Measurements from ENCODE around the gene PANX2.
A peak's percentile ranks its signal among the peaks of the same experiment; 100 is the strongest.

Gene PANX2

DNA sequence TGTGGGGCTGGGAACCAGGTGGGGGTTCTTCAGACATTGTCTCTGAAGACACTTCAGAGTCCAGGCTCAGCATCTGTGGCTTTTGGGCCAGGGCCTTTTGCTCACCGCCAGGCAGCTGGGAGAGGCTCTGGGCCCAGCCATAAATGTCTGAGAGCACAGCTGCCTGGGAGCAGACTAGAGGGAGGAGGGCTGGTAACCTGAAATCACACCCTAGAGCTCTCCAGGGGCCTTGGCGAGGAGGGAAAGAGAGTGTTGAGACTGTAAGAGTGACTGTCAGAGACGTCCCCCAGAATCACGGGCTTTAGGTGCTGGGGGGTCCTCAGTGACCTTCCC, 19.3 kb downstream of the PANX2 start:
- Histone ChIP-seq H3K4ac (ENCODE audit: low read depth, low read length) (no peak overlapping the region), H3K9ac (ENCODE audit: low read length) (peak overlapping the region; percentile 57)

DNA sequence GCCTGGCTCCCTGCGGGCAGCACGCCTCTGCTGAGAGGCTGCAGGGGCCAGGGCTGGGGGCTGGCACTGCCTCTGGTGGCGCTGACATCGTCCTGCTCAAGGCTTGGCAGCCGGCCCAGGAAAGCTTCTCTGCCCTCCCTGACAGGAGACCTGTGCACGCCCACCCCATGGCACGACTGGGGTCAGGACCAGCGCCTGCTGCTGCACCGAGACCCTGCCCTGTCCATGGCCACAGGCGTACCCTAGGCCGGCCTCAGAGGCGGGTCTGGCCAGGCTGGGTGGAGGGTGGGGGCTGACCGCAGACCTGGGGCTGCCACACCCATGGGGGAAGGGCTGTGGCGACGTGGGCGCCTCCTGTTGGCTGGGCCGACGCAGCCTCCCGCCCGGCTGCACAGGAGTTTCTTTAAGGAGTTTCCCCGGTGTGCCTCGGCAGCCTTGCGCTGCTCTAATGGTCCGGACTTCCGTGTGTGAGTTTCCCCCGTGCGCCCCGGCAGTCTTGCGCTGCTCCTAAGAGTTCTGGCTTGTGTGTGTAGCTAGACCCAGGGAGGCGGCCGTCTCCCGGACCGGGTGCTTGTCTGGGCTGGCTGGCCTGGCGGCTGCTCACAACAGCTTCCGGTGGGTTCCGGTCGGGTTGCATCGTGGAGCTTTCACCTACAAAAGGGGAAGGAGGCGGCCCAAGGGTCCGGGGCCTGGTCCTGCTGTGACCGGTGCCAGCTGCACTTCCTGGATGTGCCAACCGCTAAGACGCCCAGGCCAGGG, 19.8 kb downstream of the PANX2 start:
- H3K79me2 ChIP-seq (ENCODE audit: control insufficient read depth, insufficient read depth, low read length), result peaks cover 16% of the 10 kb centered on the region
- H3K36me3 ChIP-seq (ENCODE audit: control insufficient read depth, insufficient read depth, low read length), result peaks cover 7% of the 10 kb centered on the region
- H3K79me1 ChIP-seq (ENCODE audit: low read length), result peaks cover 15% of the 10 kb centered on the region
- H2AK5ac ChIP-seq (ENCODE audit: low read length), result no peak overlapping the region
- H3K27me3 ChIP-seq (ENCODE audit: insufficient read depth, low read length, poor library complexity), result no peaks in the 10 kb centered on the region
- H3K56ac ChIP-seq (ENCODE audit: low read length), result peak overlapping the region; percentile 82
- WGBS (ENCODE audit: extremely low coverage, insufficient coverage, low lambda C conversion rate), result no CpG with 5 or more reads among the region's 43 CpGs
- DNase-seq, result peak; percentile 75
- H2BK15ac ChIP-seq (replicated peaks; ENCODE audit: low read depth), result no peak overlapping the region
- H3K4me1 ChIP-seq (ENCODE audit: control insufficient read depth, low read depth, low read length), result peaks cover 2% of the 10 kb centered on the region
- H3K4me2 ChIP-seq (ENCODE audit: low read length), result peak overlapping the region; percentile 9
- peak overlapping the region; percentile 8 for H3K18ac ChIP-seq (ENCODE audit: low read length)
- H3K9ac ChIP-seq (ENCODE audit: low read length), result peak overlapping the region; percentile 57
- H3K23ac ChIP-seq (ENCODE audit: low read length), result peak overlapping the region; percentile 45
- H2BK5ac ChIP-seq (ENCODE audit: low read length), result no peak overlapping the region
- H4K5ac ChIP-seq (ENCODE audit: low read length), result no peak overlapping the region
- no peak overlapping the region for H3K27ac ChIP-seq (ENCODE audit: low read depth, low read length)
- H3K4me3 ChIP-seq (ENCODE audit: low read length), result no peak overlapping the region
- no peak overlapping the region for H4K8ac ChIP-seq (ENCODE audit: low read depth, low read length)
- H3K4ac ChIP-seq (ENCODE audit: low read depth, low read length), result peak overlapping the region; percentile 48
- no peak overlapping the region for H2BK120ac ChIP-seq (ENCODE audit: low read depth, low read length)

More for the DNA sequence above, 19.3 kb downstream of the PANX2 start:
- Histone ChIP-seq H3K36me3 (ENCODE audit: control insufficient read depth, insufficient read depth, low read length) (peaks cover 7% of the 10 kb centered on the region), H3K4me2 (ENCODE audit: low read length) (peak overlapping the region; percentile 9), H3K18ac (ENCODE audit: low read length) (no peak overlapping the region), H2AK5ac (ENCODE audit: low read length) (no peak overlapping the region), H4K5ac (ENCODE audit: low read length) (no peak overlapping the region), H4K8ac (ENCODE audit: low read depth, low read length) (no peak overlapping the region), H3K27ac (ENCODE audit: low read depth, low read length) (no peak overlapping the region), H3K79me2 (ENCODE audit: control insufficient read depth, insufficient read depth, low read length) (peaks cover 16% of the 10 kb centered on the region), H2BK5ac (ENCODE audit: low read length) (no peak overlapping the region), H3K56ac (ENCODE audit: low read length) (peak overlapping the region; percentile 70), H3K27me3 (ENCODE audit: insufficient read depth, low read length, poor library complexity) (no peaks in the 10 kb centered on the region), H3K79me1 (ENCODE audit: low read length) (peaks cover 15% of the 10 kb centered on the region), H2BK15ac (replicated peaks; ENCODE audit: low read depth) (no peak overlapping the region), H3K4me1 (ENCODE audit: control insufficient read depth, low read depth, low read length) (peaks cover 2% of the 10 kb centered on the region), H2BK120ac (ENCODE audit: low read depth, low read length) (no peak overlapping the region), H3K4me3 (ENCODE audit: low read length) (no peak overlapping the region), H3K23ac (ENCODE audit: low read length) (peak overlapping the region; percentile 45)
- DNase-seq, result peak; percentile 33
- no CpG with 5 or more reads among the region's 4 CpGs for WGBS (ENCODE audit: extremely low coverage, insufficient coverage, low lambda C conversion rate)

DNA sequence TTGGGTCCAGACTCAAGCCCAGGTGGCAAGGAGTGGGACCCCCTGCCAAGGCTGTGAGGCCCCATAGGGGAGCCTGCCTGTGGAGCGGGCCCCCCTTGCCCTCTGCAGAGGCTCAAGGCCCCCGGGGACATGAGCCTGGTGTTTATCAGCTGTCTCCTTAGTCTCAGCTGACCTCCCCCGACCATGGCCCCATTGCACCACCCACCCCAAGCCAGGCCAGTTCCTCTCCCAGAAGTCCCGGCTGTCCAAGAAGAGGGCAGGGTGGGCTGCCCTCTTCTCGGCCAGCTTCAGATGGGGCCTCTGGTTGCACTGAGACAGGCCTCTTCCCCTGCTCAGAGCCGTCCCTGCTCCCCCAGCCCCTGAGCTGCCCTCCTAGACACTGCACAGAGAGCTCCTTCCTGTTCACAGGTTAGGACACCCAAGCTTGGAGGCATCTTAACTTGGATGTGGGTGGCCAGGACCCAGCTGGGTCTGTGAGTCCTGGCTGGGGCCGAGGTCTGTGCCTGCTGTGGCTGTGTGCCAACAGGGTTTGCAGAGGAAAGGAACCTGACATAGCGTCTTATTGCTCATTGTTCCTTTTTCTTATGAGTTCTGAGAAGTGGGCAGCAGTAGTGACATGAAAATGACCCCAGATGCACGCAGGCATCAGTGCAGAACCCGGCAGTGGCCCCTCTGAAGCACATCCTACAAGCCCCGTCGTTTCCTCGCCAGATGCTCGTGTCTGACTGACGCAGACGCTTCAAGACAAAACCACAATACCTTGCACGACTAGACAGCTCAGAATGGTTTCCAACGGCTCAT, 20.6 kb downstream of the PANX2 start:
- no peak overlapping the region for H3K18ac ChIP-seq (ENCODE audit: low read length)
- H3K23ac ChIP-seq (ENCODE audit: low read length), result no peak overlapping the region
- no CpG with 5 or more reads among the region's 18 CpGs for WGBS (ENCODE audit: extremely low coverage, insufficient coverage, low lambda C conversion rate)
- no peaks in the 10 kb centered on the region for H3K27me3 ChIP-seq (ENCODE audit: insufficient read depth, low read length, poor library complexity)
- H3K4me2 ChIP-seq (ENCODE audit: low read length), result peak overlapping the region; percentile 9
- H3K79me2 ChIP-seq (ENCODE audit: control insufficient read depth, insufficient read depth, low read length), result peaks cover 16% of the 10 kb centered on the region
- H2BK5ac ChIP-seq (ENCODE audit: low read length), result no peak overlapping the region
- no peak overlapping the region for H2BK15ac ChIP-seq (replicated peaks; ENCODE audit: low read depth)
- H3K27ac ChIP-seq (ENCODE audit: low read depth, low read length), result no peak overlapping the region
- no peak overlapping the region for H2AK5ac ChIP-seq (ENCODE audit: low read length)
- H3K9ac ChIP-seq (ENCODE audit: low read length), result peak overlapping the region; percentile 57
- H3K4me3 ChIP-seq (ENCODE audit: low read length), result no peak overlapping the region
- peaks cover 15% of the 10 kb centered on the region for H3K79me1 ChIP-seq (ENCODE audit: low read length)
- H3K36me3 ChIP-seq (ENCODE audit: control insufficient read depth, insufficient read depth, low read length), result peaks cover 7% of the 10 kb centered on the region
- H3K4ac ChIP-seq (ENCODE audit: low read depth, low read length), result peak overlapping the region; percentile 48
- no peak overlapping the region for H4K8ac ChIP-seq (ENCODE audit: low read depth, low read length)
- no peak for DNase-seq
- H2BK120ac ChIP-seq (ENCODE audit: low read depth, low read length), result no peak overlapping the region
- peak overlapping the region; percentile 82 for H3K56ac ChIP-seq (ENCODE audit: low read length)
- H3K4me1 ChIP-seq (ENCODE audit: control insufficient read depth, low read depth, low read length), result peaks cover 2% of the 10 kb centered on the region
- H4K5ac ChIP-seq (ENCODE audit: low read length), result no peak overlapping the region

GRCh38 chr22:50192436-50193204, 22.1 kb downstream of the PANX2 start:
- no peak overlapping the region for H3K4ac ChIP-seq (ENCODE audit: low read depth, low read length)
- no peak overlapping the region for H2BK5ac ChIP-seq (ENCODE audit: low read length)
- H3K23ac ChIP-seq (ENCODE audit: low read length), result no peak overlapping the region
- H4K8ac ChIP-seq (ENCODE audit: low read depth, low read length), result no peak overlapping the region
- H3K18ac ChIP-seq (ENCODE audit: low read length), result no peak overlapping the region
- H3K36me3 ChIP-seq (ENCODE audit: control insufficient read depth, insufficient read depth, low read length), result peaks cover 7% of the 10 kb centered on the region
- no peak for DNase-seq
- H3K79me2 ChIP-seq (ENCODE audit: control insufficient read depth, insufficient read depth, low read length), result peaks cover 8% of the 10 kb centered on the region
- no CpG with 5 or more reads among the region's 25 CpGs for WGBS (ENCODE audit: extremely low coverage, insufficient coverage, low lambda C conversion rate)
- H4K5ac ChIP-seq (ENCODE audit: low read length), result no peak overlapping the region
- H3K4me1 ChIP-seq (ENCODE audit: control insufficient read depth, low read depth, low read length), result peaks cover 2% of the 10 kb centered on the region
- H3K27ac ChIP-seq (ENCODE audit: low read depth, low read length), result no peak overlapping the region
- no peak overlapping the region for H3K4me2 ChIP-seq (ENCODE audit: low read length)
- no peak overlapping the region for H3K56ac ChIP-seq (ENCODE audit: low read length)
- H3K27me3 ChIP-seq (ENCODE audit: insufficient read depth, low read length, poor library complexity), result no peaks in the 10 kb centered on the region
- no peak overlapping the region for H2AK5ac ChIP-seq (ENCODE audit: low read length)
- H2BK15ac ChIP-seq (replicated peaks; ENCODE audit: low read depth), result no peak overlapping the region
- no peak overlapping the region for H3K4me3 ChIP-seq (ENCODE audit: low read length)
- no peak overlapping the region for H2BK120ac ChIP-seq (ENCODE audit: low read depth, low read length)
- H3K79me1 ChIP-seq (ENCODE audit: low read length), result peaks cover 11% of the 10 kb centered on the region
- no peak overlapping the region for H3K9ac ChIP-seq (ENCODE audit: low read length)

- Histone ChIP-seq H3K36me3 (ENCODE audit: control insufficient read depth, insufficient read depth, low read length) (peaks cover 9% of the 10 kb centered on the region), H2BK120ac (ENCODE audit: low read depth, low read length) (no peak overlapping the region), H3K27ac (ENCODE audit: low read depth, low read length) (no peak overlapping the region), H3K56ac (ENCODE audit: low read length) (no peak overlapping the region), H3K18ac (ENCODE audit: low read length) (no peak overlapping the region), H3K4me2 (ENCODE audit: low read length) (no peak overlapping the region), H3K9ac (ENCODE audit: low read length) (no peak overlapping the region), H4K8ac (ENCODE audit: low read depth, low read length) (no peak overlapping the region), H2BK5ac (ENCODE audit: low read length) (no peak overlapping the region), H3K4me3 (ENCODE audit: low read length) (no peak overlapping the region), H2AK5ac (ENCODE audit: low read length) (no peak overlapping the region), H2BK15ac (replicated peaks; ENCODE audit: low read depth) (no peak overlapping the region), H3K79me1 (ENCODE audit: low read length) (peaks cover 10% of the 10 kb centered on the region), H3K23ac (ENCODE audit: low read length) (no peak overlapping the region), H3K27me3 (ENCODE audit: insufficient read depth, low read length, poor library complexity) (no peaks in the 10 kb centered on the region), H3K79me2 (ENCODE audit: control insufficient read depth, insufficient read depth, low read length) (peaks cover 8% of the 10 kb centered on the region), H3K4ac (ENCODE audit: low read depth, low read length) (no peak overlapping the region), H3K4me1 (ENCODE audit: control insufficient read depth, low read depth, low read length) (peaks cover 2% of the 10 kb centered on the region), H4K5ac (ENCODE audit: low read length) (no peak overlapping the region)
- no CpG with 5 or more reads among the region's 8 CpGs for WGBS (ENCODE audit: extremely low coverage, insufficient coverage, low lambda C conversion rate)
- DNase-seq, result no peak
Observed at GRCh38 chr22:50193621-50194020, 23.1 kb downstream of the PANX2 start.
